Activated CD8-positive, alpha-beta memory T cell treated with anti-CD3 and anti-CD28 coated beads, Interleukin-2, amount 10 ng/mL, durations not matched to agents 7 days and 5 days (primary cell): ENCODE results near the gene NDP. TPM values are rescaled to one million over a fixed set of nuclear protein-coding genes. Genes with fewer than 3 reads are reported as not detected.

Experiments used
- total RNA-seq, 2 experiments: library from RNA; stranded (reverse); gene quantifications; one replicate each; pipeline ENCODE4 v1.2.3, GENCODE V29; 2021

Gene NDP
- total RNA-seq, 2 experiments from 2014 or later, result not detected

Other genes with a start within 250 kb of the NDP start
- not detected for gene MAOB, start 90.9 kb downstream of the NDP start, total RNA-seq